HG02884 (cell line): Measurements from ENCODE around the gene CKB.

Source experiments
- ATAC-seq: cut with Tn5 transposase; IDR thresholded peaks from one replicate; pipeline ENCODE4 v1.9.1; 2021; ENCODE audit warnings: mild to moderate bottlenecking, moderate library complexity; ENCODE audit not compliant: unreplicated experiment

Gene CKB

GRCh38 chr14:103550451-103551337, 28.1 kb upstream of the CKB start:
- no peak for ATAC-seq

DNA sequence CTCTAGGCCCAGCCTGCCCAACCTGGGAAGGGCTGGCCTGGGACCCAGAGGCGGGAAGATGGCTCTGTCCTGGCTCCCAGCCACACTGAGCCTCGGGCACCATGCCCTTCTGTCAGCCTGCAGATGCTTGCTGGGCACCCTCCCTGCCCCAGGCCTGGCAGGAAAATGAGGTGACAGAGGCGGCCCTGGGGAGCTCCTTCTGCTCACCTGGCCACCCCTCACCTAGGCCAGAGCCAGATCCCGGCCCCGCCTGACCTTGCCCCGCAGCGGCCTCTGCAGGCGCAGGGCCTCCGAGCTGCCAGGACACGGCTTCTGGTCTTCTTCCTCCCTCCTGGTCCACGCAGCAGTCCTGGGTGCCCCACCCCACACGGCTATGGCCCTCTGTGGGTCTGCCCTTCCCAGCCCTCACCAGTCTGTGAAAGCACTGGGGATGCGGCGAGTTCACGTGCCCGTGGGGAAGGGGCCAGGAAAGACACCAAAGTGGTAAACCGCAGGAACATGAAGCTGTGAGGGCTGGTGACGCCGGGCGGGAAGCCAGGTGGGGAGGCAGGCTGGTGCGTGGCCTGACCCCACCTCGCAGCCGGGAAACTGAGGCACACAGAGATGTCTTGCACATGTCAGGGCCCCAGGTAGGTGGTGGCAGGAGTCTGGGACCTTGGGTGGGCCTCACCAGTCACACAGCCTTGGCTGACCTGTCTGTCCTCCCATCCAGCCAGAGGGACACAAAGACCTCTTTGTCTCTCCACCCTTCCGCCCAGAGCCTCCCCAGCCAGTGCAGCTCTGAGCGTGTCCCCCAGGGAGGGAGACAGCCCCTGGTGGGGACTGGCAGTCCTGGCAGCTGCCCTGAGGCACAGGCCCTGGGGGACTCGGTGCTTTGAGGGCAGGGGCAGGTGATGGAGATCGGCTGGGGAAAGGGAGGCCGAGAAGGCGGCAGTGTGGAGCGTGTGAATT, 27.0 kb upstream of the CKB start:
- no peak for ATAC-seq

DNA sequence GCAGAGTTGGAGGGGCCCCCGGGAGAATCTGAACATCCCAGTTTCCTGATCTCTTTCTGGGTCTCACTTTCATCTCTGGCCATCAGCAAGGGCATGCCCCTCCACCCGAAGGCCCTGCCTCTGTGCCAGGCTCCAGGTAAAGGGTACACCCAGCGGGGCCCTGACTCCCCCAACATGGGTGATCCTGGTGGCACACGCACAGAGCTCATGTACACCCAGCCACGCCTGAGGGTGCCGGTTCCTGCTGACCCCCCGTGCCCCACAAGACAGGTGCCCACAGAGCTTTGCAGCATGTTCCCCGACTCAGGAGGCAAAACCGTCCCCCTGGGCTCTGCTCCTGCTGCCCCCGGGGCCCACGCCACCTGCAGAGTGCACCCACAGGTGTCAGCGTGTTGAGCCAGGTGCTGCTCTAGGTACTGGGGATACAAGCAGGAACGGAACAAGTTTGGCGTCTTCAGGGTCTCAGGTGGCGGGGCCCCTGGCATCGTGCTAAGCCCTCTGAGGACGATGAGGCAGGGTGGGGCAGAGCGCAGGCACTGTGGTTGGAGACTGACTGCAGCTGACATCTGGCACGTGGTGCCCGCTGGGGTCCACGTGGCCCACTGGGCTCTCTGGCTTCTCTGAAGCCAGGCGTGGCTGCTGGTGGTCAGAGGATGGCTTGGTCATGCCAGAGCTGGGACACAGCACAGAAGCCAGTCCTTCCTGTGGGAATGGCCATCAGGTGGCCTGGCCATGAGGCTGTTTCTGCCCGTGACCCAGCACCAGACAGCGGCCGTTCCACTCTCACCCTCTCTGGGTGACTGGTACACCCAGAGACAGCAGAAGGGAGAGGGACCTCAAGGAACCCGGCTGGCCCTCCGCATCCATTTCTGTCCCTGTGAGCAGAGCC, 26.1 kb upstream of the CKB start:
- no peak for ATAC-seq

DNA sequence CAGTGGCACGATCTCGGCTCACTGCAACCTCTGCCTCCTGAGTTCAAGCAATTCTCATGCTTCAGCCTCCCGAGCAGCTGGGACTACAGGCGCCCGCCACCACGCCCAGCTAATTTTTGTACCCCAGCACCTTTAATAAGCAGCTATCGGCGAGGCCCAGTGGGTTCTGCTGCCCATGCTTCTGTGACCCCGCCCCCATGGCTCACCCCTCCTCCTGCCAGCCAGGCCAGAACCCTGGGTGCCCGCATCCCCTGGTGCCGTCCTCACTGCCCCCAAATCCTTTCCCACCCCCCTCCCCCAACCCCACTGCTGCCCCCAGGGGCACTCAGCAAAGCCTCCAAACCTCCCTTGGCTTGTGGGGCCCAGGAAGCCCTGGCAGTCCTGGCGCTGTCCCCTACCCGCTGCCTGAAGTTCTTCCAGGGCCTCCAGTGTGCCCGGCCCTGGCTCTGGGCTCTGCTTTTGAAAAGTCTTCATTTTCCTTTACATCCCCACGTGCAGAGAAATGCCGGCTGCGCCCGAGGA, 25.4 kb upstream of the CKB start:
- ATAC-seq, result no peak

- ATAC-seq, result no peak
Observed at GRCh38 chr14:103547455-103547940, 24.9 kb upstream of the CKB start.

DNA sequence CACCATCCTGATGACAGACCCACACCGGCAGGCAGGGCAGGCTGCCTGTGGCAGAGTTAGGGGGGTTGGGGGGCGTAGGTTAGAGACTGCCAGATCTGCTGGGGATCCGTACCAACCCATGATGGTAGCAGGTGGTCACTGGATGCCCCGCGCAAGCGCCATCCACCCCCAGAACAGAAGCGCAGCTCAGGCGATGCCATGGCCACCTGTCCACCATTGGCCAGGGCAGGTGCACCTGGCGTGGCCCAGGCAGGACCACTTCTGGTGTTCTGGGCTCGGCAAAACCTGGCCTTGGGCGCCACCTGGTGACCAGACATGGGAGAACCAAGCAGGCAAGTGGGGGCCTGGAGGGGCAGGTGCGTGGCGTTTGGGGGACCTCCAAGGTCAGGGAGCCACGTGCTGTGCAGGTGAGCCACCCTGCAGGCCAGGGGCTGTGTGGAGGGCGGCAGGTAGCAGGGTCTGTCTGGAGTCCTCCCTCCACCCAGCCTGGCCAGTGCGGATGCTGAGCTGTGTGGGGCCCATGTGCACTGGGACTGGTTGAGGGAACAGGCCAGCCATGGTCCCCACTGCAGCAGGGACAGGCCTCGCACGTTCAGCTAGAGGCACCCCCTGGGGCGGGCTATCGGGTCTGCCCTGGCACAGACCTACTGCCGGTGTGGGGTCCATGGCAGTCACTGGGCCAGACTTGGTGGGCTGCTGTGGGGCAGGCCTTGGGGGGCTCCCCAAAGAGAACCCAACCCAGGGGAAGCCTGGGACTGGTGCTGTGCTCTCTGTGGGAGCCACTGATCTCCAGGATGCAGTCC, 24.2 kb upstream of the CKB start:
- ATAC-seq, result no peak

GRCh38 chr14:103545915-103546651, 23.5 kb upstream of the CKB start:
- no peak for ATAC-seq

GRCh38 chr14:103545219-103545914, 22.7 kb upstream of the CKB start:
- ATAC-seq, result no peak

GRCh38 chr14:103544388-103545218, 22.0 kb upstream of the CKB start:
- no peak for ATAC-seq

DNA sequence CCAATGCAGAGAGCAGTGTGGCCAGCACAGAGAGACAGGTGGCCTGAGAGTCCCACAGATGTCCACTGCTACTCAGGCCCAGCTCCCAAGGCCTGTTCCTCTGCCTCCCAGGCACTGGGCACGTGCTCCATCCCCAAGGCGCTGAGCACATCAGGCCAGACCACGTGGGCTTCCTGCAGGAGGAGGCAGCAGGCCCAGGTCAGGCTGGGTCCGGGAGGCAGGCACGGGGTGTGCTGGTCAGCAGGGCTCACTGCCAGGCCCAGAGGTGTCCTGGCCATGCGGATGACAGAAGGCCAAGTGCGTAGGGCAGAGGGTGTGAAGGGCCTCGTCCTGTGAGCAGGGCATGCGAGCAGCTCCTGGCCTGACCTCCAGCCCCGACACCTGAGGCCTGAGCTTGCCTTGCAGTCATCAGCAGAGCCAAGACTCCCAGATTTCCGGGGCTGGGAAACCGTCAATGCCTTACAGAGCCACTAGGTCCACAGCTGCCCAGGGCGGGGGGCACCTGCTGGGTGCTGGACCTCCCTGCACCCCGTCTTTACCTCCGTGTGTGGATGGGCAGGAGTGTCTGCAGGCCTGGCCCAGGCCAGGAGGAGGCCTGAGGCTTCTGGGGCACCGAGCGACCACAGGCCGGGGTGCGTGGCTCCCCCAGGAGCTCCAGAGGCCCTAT, 21.2 kb upstream of the CKB start:
- ATAC-seq, result no peak

GRCh38 chr14:103543140-103543539, 20.5 kb upstream of the CKB start:
- no peak for ATAC-seq

GRCh38 chr14:103542605-103543088, 20.0 kb upstream of the CKB start:
- no peak for ATAC-seq

DNA sequence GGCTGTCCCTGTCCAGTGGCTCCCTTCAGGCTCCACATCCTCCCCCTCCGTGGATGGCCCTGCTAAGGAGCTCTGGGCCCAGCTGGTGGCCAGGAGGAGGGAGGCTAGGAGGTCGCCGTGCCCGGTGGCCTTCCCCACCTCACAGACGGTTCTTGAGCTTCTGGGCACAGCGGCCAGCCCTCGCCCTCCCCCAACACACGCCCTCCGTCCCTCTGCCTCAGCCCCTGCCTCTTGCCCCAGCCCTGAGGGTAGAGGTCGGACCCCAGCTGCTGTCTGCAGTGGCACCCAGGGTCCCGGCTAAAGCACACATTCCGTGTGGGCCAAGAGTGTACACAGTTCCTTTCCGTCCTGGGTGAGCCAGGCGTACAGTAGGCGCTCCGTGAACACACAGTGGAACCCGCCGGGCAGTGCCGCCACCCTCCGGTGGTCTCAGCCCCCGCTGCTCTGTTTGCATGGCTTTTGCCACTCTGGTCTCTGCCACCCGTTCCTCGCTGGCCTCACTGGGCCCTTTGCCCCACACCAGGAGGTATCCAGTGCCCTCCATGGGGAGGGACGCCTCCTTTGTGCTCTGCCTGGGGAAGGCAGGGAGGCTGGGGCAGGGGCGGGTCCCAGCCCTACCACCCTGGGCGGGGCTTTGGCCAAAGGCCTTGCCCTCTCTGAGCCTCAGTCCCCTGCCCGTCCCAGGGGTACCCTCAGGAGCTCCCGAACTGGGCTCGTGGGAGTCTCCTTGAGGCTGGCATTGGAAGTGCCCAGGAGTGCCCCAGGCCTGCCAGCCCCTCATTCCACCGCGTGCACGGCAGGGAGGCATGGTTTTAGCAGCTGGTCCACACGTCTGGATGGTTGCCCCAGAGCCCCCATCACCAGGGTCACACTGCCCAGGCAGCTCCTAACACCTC, 19.3 kb upstream of the CKB start:
- no peak for ATAC-seq

DNA sequence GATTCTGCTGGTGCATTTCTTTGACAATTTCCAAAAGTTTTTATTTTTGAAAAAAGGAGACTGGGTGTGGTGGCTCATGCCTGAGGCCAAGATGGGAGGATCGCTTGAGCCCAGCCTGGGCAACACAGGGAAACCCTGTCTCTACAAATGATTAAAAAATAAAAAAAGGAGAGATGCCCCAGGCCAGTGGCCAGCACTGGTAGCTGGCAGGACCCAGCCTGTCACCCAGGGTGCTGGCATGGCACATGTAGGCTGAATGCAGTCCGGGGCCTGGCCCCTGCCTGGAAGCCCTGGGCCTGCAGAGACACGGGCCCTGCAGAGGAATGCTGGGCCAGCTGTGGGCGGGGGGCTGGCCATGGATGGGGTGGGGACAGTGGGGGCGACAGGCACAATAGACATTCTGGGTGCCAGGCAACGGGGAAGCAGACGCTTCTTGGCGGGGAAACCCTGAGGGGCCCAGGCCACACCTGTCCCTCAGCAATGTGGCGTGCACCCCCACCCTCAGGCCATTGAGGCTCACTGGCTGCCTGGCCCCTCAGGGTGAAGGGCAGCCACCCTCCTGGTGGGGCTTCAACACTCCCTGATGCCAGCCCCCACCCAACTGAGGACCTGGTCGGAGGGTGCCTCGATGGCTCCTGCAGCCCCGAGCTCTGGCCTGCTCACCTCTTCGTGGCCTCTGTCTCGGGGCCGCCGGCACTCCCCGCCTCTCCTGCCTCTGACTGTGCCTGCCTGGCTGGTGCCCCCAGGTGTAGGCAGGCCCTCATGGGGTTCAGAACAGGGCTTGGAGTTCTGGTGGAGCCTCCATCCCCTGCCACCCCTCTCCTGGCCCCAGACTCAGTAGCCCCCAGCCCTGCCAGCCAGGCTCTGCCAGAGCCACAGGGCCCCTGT, 18.4 kb upstream of the CKB start:
- ATAC-seq, result no peak
